HEK293 (cell line): Measurements from ENCODE around the gene CAPN5.

Experiments
- CTCF ChIA-PET: fragments of 350-600 bp; formaldehyde crosslinking; extraction: SDS; loops from one replicate; lab custom pipeline; 2021; ENCODE audit warnings: antibody characterized with exemption; lab: Yijun Ruan, JAX
- POLR2A ChIA-PET: fragments of 300-600 bp; formaldehyde crosslinking; extraction: SDS; loops from one replicate; lab custom pipeline; 2020; ENCODE audit warnings: antibody characterized with exemption, inconsistent platforms; lab: Yijun Ruan, JAX
- H3K27ac ChIP-seq: fragments of 200-500 bp; sonication (Bioruptor generic); 2 replicates; pipeline ENCODE4 v1.5.1; 2014; ENCODE audit warnings: low read depth, low read length, control low read depth, inconsistent platforms; ENCODE audit errors: extremely low read depth
- H3K36me3 ChIP-seq, 2 experiments: fragments of 200-500 bp in 1 of 2; sonication (Bioruptor generic) in 1 of 2; 1 replicate in 1 of 2; 2 replicates in 1 of 2; pipeline ENCODE4 v1.5.1; 2014 to 2017; ENCODE audit warnings: inconsistent platforms in 2 of 2, low read length in 2 of 2; ENCODE audit not compliant: control insufficient read depth in 2 of 2, insufficient read depth in 1 of 2
- H3K4me1 ChIP-seq: fragments of 200-500 bp; sonication (Bioruptor generic); 2 replicates; pipeline ENCODE4 v1.5.1; 2014; ENCODE audit warnings: mild to moderate bottlenecking, low read length, inconsistent platforms; ENCODE audit not compliant: control insufficient read depth, insufficient read depth
- H3K4me3 ChIP-seq: 2 replicates; pipeline ENCODE4 v1.5.1; 2011; ENCODE audit warnings: low read depth, mild to moderate bottlenecking, control low read depth, low read length, moderate library complexity
- H3K9me3 ChIP-seq: fragments of 200-500 bp; sonication (Bioruptor generic); 2 replicates; pipeline ENCODE4 v1.5.1; 2014; ENCODE audit warnings: low read depth, low read length, inconsistent platforms; ENCODE audit not compliant: control insufficient read depth, insufficient read depth
- GLI4 ChIP-seq: fragments of 450-650 bp; formaldehyde crosslinking; IDR thresholded peaks from 2 replicates; pipeline ENCODE4 v1.5.1; 2016; ENCODE audit warnings: missing biosample characterization, missing genetic modification characterization
- KLF7 ChIP-seq: fragments of 450-650 bp; formaldehyde crosslinking; IDR thresholded peaks from 2 replicates; pipeline ENCODE4 v1.5.1; 2016; ENCODE audit warnings: missing biosample characterization, missing genetic modification characterization, borderline replicate concordance
- KLF8 ChIP-seq: fragments of 450-650 bp; formaldehyde crosslinking; IDR thresholded peaks from 2 replicates; pipeline ENCODE4 v1.5.1; 2016; ENCODE audit warnings: missing biosample characterization, missing genetic modification characterization
- ZFHX2 ChIP-seq: fragments of 450-650 bp; formaldehyde crosslinking; conservative IDR thresholded peaks from 2 replicates; pipeline ENCODE4 v1.5.1; 2016; ENCODE audit warnings: missing biosample characterization, missing genetic modification characterization
- ZFP41 ChIP-seq: fragments of 450-650 bp; formaldehyde crosslinking; IDR thresholded peaks from 2 replicates; pipeline ENCODE4 v1.5.1; 2016; ENCODE audit warnings: missing biosample characterization, missing genetic modification characterization, borderline replicate concordance
- ZNF112 ChIP-seq: fragments of 450-650 bp; formaldehyde crosslinking; IDR thresholded peaks from 2 replicates; pipeline ENCODE4 v1.5.0; 2017; ENCODE audit warnings: missing biosample characterization, missing genetic modification characterization
- ZNF274 ChIP-seq, 2 experiments: fragments of 200-500 bp in 1 of 2; fragments of 450-650 bp in 1 of 2; sonication (Bioruptor generic) in 1 of 2; formaldehyde crosslinking in 1 of 2; IDR thresholded peaks; 2 replicates each; pipeline versions ENCODE4 v1.5.1 to v1.6.1; 2014 to 2016; ENCODE audit warnings: borderline replicate concordance in 1 of 2, inconsistent platforms in 1 of 2, low read length in 1 of 2, missing biosample characterization in 1 of 2, missing genetic modification characterization in 1 of 2
- ZNF350 ChIP-seq: fragments of 450-650 bp; formaldehyde crosslinking; IDR thresholded peaks from 2 replicates; pipeline ENCODE4 v1.5.0; 2017; ENCODE audit warnings: missing biosample characterization, mild to moderate bottlenecking, missing genetic modification characterization
- ZNF423 ChIP-seq: fragments of 450-650 bp; formaldehyde crosslinking; IDR thresholded peaks from 2 replicates; pipeline ENCODE4 v1.5.1; 2016; ENCODE audit warnings: missing biosample characterization, missing genetic modification characterization
- ZNF48 ChIP-seq: fragments of 450-650 bp; formaldehyde crosslinking; IDR thresholded peaks from 2 replicates; pipeline ENCODE4 v1.5.1; 2016; ENCODE audit warnings: missing biosample characterization, missing genetic modification characterization
- ZNF510 ChIP-seq: fragments of 450-650 bp; formaldehyde crosslinking; IDR thresholded peaks from 2 replicates; pipeline ENCODE4 v1.5.1; 2018; ENCODE audit warnings: mild to moderate bottlenecking, missing genetic modification characterization, missing biosample characterization; ENCODE audit not compliant: insufficient replicate concordance
- ZNF521 ChIP-seq: fragments of 450-650 bp; formaldehyde crosslinking; IDR thresholded peaks from 2 replicates; pipeline ENCODE4 v1.5.1; 2017; ENCODE audit warnings: missing biosample characterization, mild to moderate bottlenecking, missing genetic modification characterization
- ZNF610 ChIP-seq: fragments of 450-650 bp; formaldehyde crosslinking; IDR thresholded peaks from 2 replicates; pipeline ENCODE4 v1.5.1; 2016; ENCODE audit warnings: missing biosample characterization, missing genetic modification characterization, borderline replicate concordance
- ZNF623 ChIP-seq: fragments of 450-650 bp; formaldehyde crosslinking; IDR thresholded peaks from 2 replicates; pipeline ENCODE4 v1.5.1; 2016; ENCODE audit warnings: missing biosample characterization, missing genetic modification characterization
- ZNF670 ChIP-seq: fragments of 450-650 bp; formaldehyde crosslinking; IDR thresholded peaks from 2 replicates; pipeline ENCODE4 v1.5.1; 2016; ENCODE audit warnings: missing biosample characterization, missing genetic modification characterization, low read depth
- ZNF791 ChIP-seq: fragments of 450-650 bp; formaldehyde crosslinking; IDR thresholded peaks from 2 replicates; pipeline ENCODE4 v1.5.1; 2016; ENCODE audit warnings: missing biosample characterization, missing genetic modification characterization
- TF ChIP-seq, protein P1 (sequence below): fragments of 450-650 bp; formaldehyde crosslinking; IDR thresholded peaks from 2 replicates; pipeline ENCODE4 v1.5.1; 2016; ENCODE audit warnings: missing biosample characterization, missing genetic modification characterization
- TF ChIP-seq, protein P2 (sequence below): fragments of 450-650 bp; formaldehyde crosslinking; optimal IDR thresholded peaks from 2 replicates; pipeline ENCODE3; 2016; ENCODE audit warnings: missing biosample characterization, mild to moderate bottlenecking, missing genetic modification characterization
- TF ChIP-seq, protein P3 (sequence below): fragments of 450-650 bp; formaldehyde crosslinking; IDR thresholded peaks from 2 replicates; pipeline ENCODE4 v1.5.1; 2016; ENCODE audit warnings: missing biosample characterization, missing genetic modification characterization

The CAPN5 gene

DNA sequence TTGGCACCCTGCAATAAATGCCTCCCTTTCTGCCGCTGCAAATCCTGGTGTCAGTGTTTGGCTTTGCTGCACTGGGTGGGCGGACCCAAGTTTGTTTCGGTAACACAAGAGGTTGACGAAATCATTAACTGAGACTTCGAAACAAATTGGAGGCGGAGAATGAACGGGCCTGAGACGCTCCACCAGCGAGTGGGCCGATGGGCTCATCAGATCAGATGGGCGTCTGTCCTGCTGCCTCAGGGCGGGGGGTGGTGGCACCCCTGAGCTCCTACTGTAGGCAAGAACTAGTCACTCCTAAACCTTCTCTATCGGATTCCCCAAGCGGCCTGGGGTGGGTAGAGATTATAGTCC is 918 bp upstream of the CAPN5 start:
- POLR2A ChIA-PET = no interaction called here
- H3K27ac ChIP-seq = no peak overlapping the region
- CTCF ChIA-PET = interaction anchor here (0.5 to 2.2 kb wide), 5 partner anchors 18 to 809 kb away, joined by 3 to 14 read pairs (median 3); no protein-coding TSS in a partner anchor

DNA sequence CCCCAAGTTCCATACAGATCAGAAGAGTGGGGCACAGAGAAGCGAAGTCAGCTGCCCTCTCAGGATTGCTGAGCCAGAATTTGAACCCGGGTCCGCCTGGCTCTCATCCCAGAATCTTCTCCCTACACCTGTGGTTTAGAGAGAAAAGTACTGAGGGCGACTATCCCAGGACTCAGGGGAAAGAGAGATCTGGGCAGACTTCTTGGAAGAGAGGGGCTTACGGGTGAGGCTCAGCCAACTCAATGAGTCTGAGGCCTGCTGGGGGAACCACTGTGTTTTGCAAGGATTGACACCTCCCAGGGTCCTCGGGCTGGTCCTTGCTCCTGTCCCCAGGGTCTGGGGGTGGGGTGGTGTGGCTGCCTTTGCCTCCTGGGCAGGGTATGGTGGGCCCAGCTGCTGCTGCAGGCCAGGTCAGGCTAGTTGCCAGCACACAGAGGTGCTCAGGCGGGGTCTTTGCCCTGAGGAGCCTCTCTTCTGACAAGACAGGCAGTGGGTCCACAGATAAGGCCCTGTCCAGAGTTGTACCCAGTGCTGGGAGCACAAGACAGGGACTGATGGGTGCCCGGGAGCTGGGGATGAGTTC is 1.2 kb downstream of the CAPN5 start:
- no peak overlapping the region for H3K27ac ChIP-seq
- no peaks in the 10 kb centered on the region for H3K4me1 ChIP-seq
- H3K4me3 ChIP-seq = no peak overlapping the region
- TF ChIP-seq ZNF112 (tag by site-specific recombination) (no peak), ZNF670 (tag by site-specific recombination) (no peak), ZNF423 (no peak), ZNF274 (IDR thresholded peaks at IDR 0.05; ENCODE audit: low read length) (no peak), ZNF274 (tag by site-specific recombination; IDR thresholded peaks at IDR 0.05; ENCODE audit: borderline replicate concordance) (no peak), ZNF350 (no peak), ZNF791 (tag by site-specific recombination) (no peak)
- POLR2A ChIA-PET = no interaction called here
- no peaks in the 10 kb centered on the region for H3K9me3 ChIP-seq
- H3K36me3 ChIP-seq = no peaks in the 10 kb centered on the region
- CTCF ChIA-PET = interaction anchor here (0.5 to 1.3 kb wide), 2 partner anchors 21 to 120 kb away, joined by 3 to 4 read pairs; no protein-coding TSS in a partner anchor

More for the DNA sequence above, 918 bp upstream of the CAPN5 start:
- H3K36me3 ChIP-seq = no peaks in the 10 kb centered on the region
- TF ChIP-seq, protein P1, sequence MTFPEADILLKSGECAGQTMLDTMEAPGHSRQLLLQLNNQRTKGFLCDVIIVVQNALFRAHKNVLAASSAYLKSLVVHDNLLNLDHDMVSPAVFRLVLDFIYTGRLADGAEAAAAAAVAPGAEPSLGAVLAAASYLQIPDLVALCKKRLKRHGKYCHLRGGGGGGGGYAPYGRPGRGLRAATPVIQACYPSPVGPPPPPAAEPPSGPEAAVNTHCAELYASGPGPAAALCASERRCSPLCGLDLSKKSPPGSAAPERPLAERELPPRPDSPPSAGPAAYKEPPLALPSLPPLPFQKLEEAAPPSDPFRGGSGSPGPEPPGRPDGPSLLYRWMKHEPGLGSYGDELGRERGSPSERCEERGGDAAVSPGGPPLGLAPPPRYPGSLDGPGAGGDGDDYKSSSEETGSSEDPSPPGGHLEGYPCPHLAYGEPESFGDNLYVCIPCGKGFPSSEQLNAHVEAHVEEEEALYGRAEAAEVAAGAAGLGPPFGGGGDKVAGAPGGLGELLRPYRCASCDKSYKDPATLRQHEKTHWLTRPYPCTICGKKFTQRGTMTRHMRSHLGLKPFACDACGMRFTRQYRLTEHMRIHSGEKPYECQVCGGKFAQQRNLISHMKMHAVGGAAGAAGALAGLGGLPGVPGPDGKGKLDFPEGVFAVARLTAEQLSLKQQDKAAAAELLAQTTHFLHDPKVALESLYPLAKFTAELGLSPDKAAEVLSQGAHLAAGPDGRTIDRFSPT (tag by site-specific recombination) = no peak
- TF ChIP-seq ZFHX2 (tag by site-specific recombination) (0 out of 2 replicates have a peak, but pooled peaks have one; percentile 11), ZFP41 (tag by site-specific recombination) (no peak), ZNF510 (tag by site-specific recombination) (no peak), KLF8 (tag by site-specific recombination) (no peak), KLF7 (tag by site-specific recombination) (no peak), GLI4 (tag by site-specific recombination) (no peak)
- no peaks in the 10 kb centered on the region for H3K9me3 ChIP-seq
- no peak overlapping the region for H3K4me3 ChIP-seq
- H3K4me1 ChIP-seq = no peaks in the 10 kb centered on the region

DNA sequence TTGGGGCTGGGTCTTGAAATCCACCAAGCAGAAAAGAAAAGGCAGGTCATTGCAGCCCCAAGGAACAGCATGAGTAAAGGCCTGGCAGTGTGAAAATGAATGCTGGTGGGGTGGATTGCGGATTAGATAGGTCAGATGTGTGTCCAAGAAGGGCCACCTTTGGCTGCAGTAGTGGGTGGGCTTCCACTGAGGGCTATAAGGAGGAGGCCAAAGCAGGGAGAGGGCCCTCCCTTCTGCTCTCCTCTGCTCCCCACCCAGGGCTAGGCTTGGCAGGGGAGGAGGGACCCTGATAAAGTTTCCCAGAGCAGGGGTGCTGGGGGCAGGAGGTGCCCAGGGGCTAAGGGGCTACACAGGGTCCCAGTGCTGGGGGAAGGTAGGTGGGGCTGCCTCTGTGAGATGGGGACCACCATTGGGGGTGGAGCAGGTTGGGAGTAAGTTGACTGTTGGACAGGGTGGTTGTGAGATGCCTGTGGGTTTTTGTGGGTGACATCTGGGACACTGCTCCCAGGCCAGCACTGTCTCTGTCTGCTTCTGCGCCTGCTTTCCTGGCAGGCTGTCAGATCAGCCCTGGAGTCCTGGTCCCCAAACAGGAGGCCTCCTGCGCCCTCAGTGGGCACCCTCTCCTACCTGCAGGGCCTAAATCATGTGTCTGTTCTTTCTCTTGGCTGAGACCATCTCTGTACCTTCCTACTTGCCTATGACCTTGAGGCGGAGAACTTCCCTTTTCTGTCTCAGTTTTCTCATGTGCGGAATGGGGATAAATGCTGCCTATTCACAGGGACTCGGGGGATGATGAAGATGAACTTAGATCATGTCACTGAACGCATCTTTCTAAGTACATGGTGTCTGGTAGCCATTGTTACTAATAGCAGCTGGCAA is 1.9 kb downstream of the CAPN5 start:
- H3K4me3 ChIP-seq = no peak overlapping the region
- H3K27ac ChIP-seq = no peak overlapping the region
- H3K4me1 ChIP-seq = no peaks in the 10 kb centered on the region
- H3K36me3 ChIP-seq = no peaks in the 10 kb centered on the region
- TF ChIP-seq ZNF521 (tag by site-specific recombination) (no peak), ZNF48 (tag by site-specific recombination) (no peak), ZNF623 (tag by site-specific recombination) (no peak), ZNF610 (tag by site-specific recombination) (no peak)
- TF ChIP-seq, protein P2, sequence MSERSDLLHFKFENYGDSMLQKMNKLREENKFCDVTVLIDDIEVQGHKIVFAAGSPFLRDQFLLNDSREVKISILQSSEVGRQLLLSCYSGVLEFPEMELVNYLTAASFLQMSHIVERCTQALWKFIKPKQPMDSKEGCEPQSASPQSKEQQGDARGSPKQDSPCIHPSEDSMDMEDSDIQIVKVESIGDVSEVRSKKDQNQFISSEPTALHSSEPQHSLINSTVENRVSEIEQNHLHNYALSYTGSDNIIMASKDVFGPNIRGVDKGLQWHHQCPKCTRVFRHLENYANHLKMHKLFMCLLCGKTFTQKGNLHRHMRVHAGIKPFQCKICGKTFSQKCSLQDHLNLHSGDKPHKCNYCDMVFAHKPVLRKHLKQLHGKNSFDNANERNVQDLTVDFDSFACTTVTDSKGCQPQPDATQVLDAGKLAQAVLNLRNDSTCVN (tag by site-specific recombination) = no peak
- TF ChIP-seq, protein P3, sequence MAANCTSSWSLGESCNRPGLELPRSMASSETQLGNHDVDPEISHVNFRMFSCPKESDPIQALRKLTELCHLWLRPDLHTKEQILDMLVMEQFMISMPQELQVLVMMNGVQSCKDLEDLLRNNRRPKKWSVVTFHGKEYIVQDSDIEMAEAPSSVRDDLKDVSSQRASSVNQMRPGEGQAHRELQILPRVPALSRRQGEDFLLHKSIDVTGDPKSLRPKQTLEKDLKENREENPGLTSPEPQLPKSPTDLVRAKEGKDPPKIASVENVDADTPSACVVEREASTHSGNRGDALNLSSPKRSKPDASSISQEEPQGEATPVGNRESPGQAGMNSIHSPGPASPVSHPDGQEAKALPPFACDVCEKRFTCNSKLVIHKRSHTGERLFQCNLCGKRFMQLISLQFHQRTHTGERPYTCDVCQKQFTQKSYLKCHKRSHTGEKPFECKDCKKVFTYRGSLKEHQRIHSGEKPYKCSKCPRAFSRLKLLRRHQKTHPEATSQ = no peak
- ChIA-PET CTCF (interaction anchor here (0.5 kb wide), 1 partner anchor 119 kb away, joined by 3 read pairs; no protein-coding TSS in a partner anchor), POLR2A (no interaction called here)
- no peaks in the 10 kb centered on the region for H3K9me3 ChIP-seq
